ENCODE data around the gene WNT4.

WNT4 gene

DNA sequence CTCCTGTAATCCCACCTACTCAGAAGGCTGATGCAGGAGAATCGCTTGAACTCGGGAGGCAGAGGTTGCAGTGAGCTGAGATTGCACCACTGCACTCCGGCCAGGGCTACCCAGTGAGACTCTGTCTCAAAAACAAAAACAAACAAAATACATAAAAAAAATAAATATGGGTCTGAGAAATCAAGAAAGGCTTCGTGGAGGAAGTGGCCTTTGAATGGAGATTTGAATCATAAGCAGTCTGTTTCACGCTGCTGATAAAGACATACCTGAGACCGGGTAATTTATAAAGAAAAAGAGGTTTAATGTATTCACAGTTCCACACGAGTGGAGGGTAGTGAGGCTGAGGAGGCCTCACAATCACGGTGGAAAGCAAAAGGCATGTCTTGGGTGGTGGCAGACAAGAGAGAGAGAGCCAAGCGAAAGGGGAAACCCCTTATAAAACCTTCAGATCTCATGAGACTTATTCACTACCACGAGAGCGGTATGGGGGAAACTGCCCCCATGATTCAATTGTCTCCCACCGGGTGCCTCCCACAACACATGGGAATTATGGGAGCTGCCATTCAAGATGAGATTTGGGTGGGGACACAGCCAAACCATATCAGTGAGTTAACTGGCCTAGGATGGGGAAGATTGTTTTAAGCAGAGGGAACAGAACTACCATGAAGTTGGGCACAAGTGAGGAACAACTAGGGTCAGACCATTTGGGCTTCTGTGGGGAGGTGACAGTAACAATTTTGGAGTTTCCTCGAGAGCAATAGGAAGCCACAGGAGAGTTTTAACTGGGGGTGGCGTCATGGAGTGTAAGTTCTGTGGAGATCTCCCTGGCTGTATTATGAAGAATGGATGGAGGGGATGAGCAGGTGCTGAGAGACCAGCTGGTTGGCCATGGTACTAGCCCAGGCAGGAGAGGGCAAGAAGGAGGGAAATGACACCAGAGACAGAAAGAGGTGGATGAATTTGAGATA is 22.2 kb upstream of the WNT4 start:
- in situ Hi-C loops (cut with HindIII; ENCODE audit: low sequenced_read_pairs), result loop anchor here (10.0 kb wide), 1 partner anchor 210 kb away; no protein-coding TSS in a partner anchor

DNA sequence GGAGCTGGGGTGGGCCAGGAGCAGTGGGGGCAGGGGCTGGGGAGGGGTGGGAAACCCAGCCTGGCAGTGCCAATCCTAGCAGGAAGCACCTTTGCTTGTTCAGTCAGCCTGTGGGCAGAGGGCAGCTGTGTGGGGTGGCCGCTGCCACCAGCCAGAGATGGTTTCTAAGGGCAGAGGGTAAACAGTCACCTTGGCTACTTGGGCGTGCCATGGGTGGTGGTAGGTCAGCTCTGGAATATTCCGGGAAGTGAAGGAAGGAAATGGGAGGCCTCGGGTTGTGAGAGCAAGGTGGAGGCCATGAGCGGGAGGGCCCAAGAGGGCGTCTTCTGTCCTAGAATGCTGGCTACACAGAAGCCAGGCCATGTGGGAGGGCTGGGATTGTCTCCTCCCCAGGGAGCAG is 20.7 kb upstream of the WNT4 start:
- in situ Hi-C loops (cut with HindIII; ENCODE audit: low sequenced_read_pairs), result loop anchor here (10.0 kb wide), 1 partner anchor 211 kb away; no protein-coding TSS in a partner anchor

DNA sequence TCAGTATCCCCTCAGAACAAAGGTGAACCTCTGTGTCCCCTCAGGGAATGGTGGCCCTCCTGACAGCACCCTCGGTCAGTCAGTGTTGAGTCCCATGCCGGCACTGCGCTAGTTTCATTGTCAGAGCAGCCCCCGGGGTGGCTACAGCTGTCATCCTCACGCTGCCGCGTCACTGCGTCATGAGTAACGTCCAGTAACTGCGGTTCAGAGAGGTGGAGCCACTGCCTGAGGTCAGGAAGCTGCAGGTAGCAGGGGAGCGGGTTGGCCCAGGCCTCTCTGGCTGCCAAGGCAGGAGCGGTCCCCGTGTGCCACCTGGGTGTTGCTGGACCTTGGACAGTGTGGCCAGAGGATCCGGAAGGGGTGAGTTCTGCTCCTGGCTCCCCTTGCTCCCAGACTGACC is 20.2 kb upstream of the WNT4 start:
- in situ Hi-C loops (cut with HindIII; ENCODE audit: low sequenced_read_pairs), result loop anchor here (10.0 kb wide), 1 partner anchor 212 kb away; no protein-coding TSS in a partner anchor

GRCh38 chr1:22159891-22160290 is 17.0 kb upstream of the WNT4 start:
- in situ Hi-C loops (cut with HindIII; ENCODE audit: low sequenced_read_pairs), result loop anchor here (10.0 kb wide), 1 partner anchor 215 kb away; no protein-coding TSS in a partner anchor

DNA sequence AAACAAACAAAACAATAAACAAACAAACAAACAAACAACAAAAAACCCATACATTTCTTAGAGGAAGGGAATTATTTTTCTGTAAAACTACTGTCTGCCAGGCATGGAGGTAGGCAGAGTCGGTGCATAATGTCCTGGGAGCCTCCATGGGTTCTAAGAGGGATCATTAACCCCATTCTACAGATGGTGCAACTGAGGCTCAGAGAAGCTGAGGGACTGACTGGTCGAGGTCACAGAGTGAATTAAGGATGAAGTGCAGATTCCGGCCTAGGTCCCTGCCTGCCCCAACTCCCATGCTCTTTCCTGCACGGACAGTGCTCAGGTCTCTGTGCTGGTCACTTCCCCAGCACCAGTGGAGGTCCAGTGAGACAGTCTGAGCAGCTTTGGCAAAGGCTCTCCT is 15.8 kb upstream of the WNT4 start:
- in situ Hi-C loops (cut with HindIII; ENCODE audit: low sequenced_read_pairs), result no loop called here

GRCh38 chr1:22157359-22157966 is 14.6 kb upstream of the WNT4 start:
- in situ Hi-C loops (cut with HindIII; ENCODE audit: low sequenced_read_pairs), result no loop called here

- in situ Hi-C loops (cut with HindIII; ENCODE audit: low sequenced_read_pairs), result no loop called here
Observed at GRCh38 chr1:22155517-22155916, 12.6 kb upstream of the WNT4 start.

DNA sequence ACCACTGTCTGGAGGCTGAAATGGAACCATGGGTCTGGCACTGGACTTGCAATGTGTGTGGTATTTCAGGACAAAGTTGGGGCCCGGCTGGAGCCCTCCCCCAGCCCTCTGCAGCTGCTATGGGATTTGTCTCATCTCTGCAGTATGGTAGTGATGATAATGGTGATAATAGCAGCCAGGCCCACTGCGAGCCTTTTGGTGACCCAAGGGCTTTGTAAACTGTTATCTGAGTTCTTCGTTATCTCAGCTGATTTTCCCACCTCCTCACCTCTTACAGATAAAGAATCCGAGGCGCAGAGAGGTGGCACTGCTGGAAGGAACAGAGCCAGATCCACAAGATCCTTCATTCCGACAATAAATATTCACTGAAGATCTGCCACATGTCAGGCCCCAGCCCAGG is 11.7 kb upstream of the WNT4 start:
- in situ Hi-C loops (cut with HindIII; ENCODE audit: low sequenced_read_pairs), result no loop called here

GRCh38 chr1:22153660-22154437 is 11.0 kb upstream of the WNT4 start:
- in situ Hi-C loops (cut with HindIII; ENCODE audit: low sequenced_read_pairs), result no loop called here

DNA sequence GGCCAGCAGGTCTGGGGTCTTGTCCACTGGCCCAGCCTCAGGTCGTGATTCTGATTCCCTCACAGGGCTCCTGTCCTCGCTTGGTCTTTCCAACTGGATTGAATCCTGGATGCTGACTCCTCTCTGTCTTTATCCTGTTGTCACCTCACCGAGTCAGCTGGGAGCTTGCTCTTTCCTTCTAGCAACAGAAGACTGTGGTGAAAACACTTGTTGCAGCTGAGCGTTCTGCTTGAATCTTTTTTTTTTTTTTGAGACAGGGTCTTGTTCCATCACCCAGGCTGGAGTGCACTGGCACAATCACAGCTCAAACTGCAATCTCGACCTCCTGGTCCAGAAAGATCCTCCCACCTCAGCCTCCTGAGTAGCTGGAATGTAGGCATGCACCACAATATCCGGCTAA is 8.0 kb upstream of the WNT4 start:
- in situ Hi-C loops (cut with HindIII; ENCODE audit: low sequenced_read_pairs), result no loop called here

- in situ Hi-C loops (cut with HindIII; ENCODE audit: low sequenced_read_pairs), result no loop called here
Observed at GRCh38 chr1:22142315-22143064, 407 bp downstream of the WNT4 start.

- in situ Hi-C loops (cut with HindIII; ENCODE audit: low sequenced_read_pairs), result no loop called here
Observed at GRCh38 chr1:22141554-22142314, 1.2 kb downstream of the WNT4 start.

- in situ Hi-C loops (cut with HindIII; ENCODE audit: low sequenced_read_pairs), result no loop called here
Observed at GRCh38 chr1:22140694-22141093, 2.2 kb downstream of the WNT4 start.

DNA sequence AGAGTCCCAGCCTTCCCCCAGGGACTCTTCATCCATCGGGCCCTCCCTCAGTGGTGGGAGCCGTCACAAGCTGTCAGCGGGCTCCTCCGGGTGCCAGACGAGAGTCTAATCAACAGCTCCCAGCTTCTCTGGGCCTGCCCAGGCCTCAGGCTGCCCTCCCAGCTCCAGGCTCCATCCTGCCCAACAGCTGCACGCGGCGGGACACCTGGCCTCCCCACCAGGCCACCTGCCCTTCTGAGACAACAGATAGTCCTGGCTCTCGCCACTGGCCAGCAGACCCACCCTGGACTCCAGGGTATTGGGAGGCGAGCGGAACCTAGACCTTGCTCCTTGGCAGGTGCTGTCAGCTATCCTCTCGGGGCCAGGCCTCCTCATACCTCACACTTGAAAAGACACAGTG is 3.1 kb downstream of the WNT4 start:
- in situ Hi-C loops (cut with HindIII; ENCODE audit: low sequenced_read_pairs), result no loop called here

DNA sequence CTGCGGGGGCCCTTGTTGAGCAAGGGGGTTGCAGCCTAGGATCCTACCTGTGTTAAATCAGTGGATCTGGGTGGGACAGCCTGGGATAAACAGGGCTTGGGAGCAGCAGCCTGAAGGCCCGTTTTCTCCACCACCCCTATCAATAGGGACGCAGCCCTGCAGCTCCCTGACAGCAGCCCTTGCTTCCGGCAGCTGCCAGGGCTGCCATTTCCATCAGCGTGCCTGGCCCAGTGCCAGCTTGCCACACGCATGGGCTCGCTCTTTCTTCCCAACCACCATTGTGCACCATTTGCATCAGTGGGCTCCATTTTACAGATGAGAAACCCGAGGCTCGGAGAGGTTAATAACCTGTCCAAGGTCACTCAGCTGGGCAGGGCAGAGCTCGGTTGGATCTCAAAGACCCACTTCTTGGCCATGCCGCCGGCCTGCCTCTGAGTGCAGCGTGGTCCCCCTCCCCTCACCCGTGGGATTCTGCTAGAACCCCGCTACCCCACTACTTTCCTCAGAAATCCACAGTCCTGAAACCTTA is 3.8 kb downstream of the WNT4 start:
- in situ Hi-C loops (cut with HindIII; ENCODE audit: low sequenced_read_pairs), result no loop called here

DNA sequence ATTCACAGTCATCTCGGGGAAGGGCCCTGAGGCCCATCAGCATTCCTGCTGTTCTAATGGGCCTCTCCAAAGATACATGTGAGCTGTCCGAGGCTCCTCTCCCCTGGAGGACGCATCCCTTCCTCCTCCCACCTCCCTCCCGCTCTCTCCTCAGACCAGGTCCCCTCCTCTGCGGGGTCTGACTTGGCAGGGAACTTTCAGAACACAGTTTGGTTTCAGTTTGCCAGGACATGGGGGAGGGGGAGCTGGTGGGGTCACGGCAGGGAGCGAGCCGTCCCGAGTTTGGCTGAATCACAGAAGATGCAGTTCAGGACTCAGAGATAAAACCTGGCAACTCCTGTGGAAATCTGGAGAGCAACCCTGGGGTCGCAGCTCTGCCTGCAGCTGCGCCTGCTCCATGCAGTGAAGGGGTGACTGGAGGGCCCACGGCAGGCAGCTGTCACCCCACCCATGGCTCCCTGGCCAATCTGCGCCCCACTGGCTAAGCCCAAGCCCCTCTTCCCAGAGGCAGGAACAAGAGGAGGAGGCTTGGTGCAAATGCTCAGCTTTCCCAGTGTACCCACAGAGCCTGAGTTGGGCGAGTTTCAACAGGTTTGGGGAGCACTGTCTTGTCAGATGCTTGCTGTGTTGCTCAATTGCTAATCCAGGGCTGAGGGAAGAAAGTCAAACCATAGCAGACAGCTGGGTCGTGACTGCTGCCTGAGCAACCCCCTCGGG is 5.7 kb downstream of the WNT4 start:
- in situ Hi-C loops (cut with HindIII; ENCODE audit: low sequenced_read_pairs), result no loop called here

DNA sequence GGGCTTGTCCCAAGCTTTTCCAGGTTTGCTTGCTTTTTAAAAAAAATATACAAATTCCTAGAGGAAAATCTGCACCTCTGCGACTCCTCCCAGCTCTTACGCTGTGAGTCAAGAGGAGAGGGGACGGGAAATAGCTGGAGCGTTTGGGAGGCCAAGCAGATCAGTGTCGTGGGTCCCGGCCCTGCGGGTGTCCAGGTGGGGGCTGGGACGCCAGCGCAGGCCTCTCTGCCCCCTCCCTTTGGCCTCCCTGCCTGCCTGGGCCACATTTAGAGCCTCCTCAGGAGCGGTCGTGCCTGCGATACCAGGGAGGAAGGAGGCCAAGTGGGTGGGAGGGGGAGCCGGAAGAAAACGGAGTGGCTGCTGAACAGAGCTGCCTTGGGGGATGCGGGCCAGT is 9.0 kb downstream of the WNT4 start:
- in situ Hi-C loops (cut with HindIII; ENCODE audit: low sequenced_read_pairs), result no loop called here

DNA sequence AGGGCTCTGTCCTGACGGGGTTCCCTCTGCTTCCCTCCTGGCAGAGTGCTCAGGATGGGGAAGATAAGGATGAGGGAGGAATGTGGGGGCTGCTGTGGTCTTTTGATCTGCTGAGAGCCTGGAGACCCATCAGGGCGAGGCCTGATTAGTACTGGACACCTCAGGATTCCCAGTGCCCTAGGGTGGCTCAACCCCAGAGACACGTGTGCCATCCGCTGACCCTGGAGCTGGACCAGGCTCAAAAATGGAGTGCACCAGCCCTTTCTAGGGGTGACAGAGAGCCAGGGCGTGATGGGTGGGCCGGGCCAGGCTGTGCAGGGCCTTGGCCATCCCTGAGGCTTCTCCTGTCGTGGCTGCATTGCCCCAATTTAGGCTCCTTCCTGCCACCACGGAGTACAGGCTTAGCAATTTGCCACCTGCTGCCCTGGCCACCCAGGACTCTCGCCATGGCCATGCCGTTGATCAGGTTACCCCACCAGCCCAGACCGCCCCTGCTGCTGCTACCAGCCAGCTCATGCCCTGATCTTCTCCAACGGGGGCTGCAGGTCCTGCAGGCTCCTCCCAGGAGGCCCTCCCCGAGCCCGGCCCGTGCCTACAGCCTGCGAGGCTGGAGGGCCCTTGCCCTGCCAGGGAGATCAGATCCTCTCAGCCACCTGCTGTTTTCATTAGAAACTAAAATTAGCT is 9.5 kb downstream of the WNT4 start:
- in situ Hi-C loops (cut with HindIII; ENCODE audit: low sequenced_read_pairs), result no loop called here
